ENCODE results near the gene LRRC55.
"Not testable (repeated sequence)": the region's sequence is repeated elsewhere in the genome, so short reads cannot be mapped to it uniquely, and the experiment has no call there.

Gene LRRC55

DNA sequence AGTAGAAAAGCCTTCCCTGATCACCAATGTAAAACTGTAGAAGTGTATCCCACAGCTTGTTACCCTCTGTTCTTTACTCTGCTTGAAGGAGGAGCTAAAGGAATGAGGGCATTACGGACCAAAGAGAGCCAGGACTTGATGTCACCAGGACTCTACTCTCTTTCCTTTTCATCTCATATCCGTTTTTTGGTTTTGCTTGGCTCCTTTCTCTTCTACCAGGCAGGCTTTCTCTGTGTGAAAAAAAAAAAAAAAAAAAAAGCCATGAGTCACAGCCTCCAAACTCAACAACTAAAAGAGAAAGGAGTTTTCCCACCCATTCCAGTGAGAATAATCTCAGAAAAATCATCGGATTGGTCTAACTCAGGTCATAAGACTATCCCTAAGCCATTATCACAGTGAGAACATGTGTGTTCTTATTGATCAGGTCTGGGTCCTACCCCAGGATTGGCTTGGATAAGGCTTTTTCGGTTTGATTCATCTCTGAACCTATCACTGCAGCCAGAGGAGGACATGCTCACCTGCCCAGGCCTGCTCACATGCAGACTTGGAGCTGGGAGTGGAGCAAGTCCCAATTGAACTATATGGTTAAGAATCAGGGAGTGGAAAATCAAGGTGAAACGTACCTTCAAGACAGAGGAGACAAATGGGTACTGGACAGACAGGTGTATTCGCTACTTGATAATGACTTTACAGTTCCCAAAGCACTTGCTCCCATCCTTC, 19.4 kb upstream of the LRRC55 start:
- FAIRE-seq, result no peak

GRCh38 chr11:57163160-57163868, 18.4 kb upstream of the LRRC55 start:
- no peak for FAIRE-seq

GRCh38 chr11:57164317-57164716, 17.4 kb upstream of the LRRC55 start:
- no peak for FAIRE-seq

- no peak for FAIRE-seq
Measured at GRCh38 chr11:57167125-57167846, 14.5 kb upstream of the LRRC55 start.

GRCh38 chr11:57169732-57170313, 11.9 kb upstream of the LRRC55 start:
- not testable (repeated sequence) for FAIRE-seq

- FAIRE-seq, result no peak
Measured at GRCh38 chr11:57172031-57172430, 9.7 kb upstream of the LRRC55 start.

DNA sequence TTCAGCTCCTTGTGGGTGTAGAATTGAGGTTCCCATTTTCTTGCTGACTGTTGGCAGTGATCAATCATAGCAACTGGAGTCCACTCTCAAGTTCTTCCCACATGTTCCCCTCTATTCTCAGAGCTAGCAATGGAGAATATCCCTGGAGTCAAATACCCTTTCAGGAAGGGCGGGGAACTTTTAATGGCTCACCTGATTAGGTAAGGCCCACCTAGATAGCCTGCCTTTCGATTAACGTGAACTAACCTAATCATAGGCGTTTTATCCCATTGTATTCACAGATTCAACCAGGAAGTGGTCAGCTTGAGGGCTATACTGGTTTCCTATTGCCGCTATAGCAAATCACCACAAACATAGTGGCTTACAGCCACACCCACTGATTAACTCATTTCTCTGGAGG, 7.1 kb upstream of the LRRC55 start:
- FAIRE-seq, result no peak

DNA sequence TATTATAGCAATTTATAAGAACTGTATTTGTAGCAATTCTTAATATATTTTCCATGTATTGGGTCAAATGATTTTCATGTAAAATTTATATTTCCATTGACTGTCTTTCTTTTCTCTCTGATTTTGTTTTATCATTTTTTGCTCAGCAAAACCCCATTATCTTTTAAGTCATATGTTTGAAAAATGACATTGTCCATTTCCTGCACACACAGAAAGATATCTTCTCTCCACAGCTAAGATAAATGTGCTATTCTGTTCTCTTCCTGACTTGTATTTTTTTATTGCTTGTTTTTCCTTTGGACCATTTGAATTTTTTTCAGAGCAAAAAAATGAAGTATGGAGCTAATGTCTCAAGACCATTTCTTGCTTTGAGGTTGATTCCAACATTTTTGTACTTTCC, 6.3 kb upstream of the LRRC55 start:
- FAIRE-seq, result no peak

DNA sequence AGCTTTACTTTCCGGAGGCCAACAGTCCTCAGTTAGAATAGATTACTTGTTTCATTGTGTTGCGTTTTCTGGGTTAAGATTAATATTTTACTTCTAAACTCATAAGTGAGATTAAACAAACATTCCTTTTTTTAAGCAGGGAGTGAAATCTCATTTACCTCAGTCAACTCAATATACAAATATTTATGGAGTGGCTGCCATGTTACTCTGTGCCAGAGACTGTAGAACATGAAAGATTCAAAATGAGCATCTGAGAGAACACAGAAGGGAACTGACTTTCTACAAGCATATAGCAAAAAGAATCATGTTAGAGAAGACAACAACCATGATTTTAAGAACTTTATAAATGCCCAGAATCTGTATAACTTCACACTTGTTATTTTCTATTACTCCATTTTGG, 3.4 kb upstream of the LRRC55 start:
- FAIRE-seq, result no peak

GRCh38 chr11:57179681-57180080, 2.1 kb upstream of the LRRC55 start:
- no peak for FAIRE-seq

DNA sequence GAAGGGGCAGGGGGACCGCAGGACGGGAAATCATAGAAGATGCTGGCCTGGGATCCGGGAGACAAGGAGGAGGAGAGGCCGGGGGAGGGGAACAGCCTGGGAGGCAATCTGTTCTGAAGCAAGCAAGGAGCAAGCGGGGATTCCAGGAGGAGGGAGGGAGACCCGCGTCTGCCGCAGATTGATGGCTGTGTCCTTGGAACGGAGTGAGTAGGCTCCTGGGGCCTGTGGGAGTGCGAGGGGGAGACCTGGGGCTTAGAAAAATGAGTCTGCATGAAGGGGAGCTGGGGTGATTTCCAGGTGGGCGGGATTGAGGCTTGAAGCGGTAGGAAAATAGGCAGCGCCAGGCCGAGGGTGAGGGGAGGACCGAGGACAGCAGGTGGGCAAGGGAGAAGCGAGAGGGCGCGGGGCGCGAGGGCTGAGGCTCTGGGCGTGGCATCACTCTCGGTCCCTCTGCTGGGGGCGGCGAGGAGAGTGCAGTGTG, 1.6 kb upstream of the LRRC55 start:
- FAIRE-seq, result no peak

- no peak for FAIRE-seq
Measured at GRCh38 chr11:57180964-57181363, 789 bp upstream of the LRRC55 start.

GRCh38 chr11:57182896-57183295, 1.1 kb downstream of the LRRC55 start:
- no peak for FAIRE-seq

DNA sequence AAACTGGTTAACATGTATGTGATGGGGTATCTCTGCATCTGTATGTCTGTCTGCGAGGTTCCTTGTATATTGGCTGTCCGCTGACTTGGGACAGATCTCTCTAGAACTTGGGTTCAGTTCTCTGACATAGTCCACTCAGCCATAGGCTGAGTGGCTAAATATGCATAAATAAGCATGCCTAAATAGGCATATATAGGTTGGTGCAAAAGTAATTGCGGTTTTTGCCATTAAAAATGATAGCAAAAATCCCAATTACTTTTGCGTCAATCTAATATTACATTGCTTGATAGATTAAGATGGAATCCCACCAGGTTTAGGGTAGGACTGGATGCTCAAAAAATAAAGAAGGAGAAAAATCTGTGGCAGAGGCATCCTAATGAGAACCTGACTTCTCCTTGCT, 8.8 kb downstream of the LRRC55 start:
- no peak for FAIRE-seq

DNA sequence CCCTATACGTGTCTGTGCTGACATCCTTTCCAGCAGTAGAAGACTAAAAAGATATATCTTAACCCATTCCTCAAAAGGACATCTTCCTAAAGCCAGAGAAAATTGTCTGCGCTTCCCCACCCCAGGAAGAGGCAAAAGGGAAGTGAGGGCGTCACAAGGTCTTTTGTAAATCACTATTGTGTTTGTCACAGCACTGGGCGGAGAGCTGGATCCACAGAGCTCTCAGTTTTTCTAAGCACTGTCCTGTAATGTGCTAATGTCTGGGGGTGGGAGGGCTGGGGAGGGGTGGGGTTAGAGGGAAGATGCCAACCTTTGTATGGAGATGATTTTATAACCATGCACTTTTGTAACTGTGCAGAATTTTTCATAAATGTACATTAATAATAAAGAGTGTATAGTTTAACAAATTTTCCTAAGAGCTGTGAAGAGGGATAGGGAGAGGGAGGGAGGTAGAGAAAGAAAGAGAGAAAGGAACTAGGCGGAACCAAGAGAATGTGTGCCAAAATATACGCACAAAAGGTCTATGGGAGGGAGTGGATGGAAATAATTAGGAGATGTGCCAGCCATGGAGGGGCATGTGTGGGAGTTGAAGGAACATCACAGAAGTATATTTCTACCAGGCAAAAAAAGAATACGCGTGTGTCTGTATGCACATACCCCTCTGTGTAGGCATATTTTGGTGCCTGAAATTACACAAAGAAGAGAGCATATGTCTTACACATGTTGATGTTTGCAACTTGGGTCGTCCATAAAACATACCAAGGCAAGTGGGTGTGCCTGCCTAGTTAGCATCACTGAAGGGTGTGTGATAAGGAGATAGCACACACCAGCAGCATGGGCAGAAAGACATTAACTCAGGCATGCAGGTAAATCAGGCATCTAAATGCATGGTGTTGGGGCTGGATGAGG, 9.8 kb downstream of the LRRC55 start:
- no peak for FAIRE-seq

DNA sequence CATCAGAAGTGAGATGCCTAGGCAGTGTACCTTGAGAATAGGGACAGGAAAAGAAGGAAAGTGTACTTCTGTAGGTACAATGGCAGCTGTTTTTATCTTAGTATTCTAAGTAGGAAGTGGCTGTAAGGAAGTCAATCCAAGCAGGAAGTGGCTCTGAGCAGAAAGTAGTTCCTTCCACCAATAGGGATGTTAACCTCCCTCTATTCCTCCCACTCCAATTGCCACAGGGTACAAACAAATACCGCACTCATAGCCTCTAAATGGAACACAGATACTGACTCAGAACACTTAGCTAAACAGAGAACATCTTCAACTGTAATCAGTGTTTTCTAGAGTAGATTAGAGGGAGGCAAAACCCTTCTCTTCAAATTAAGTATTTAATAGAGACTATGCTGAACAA, 10.6 kb downstream of the LRRC55 start:
- FAIRE-seq, result no peak

DNA sequence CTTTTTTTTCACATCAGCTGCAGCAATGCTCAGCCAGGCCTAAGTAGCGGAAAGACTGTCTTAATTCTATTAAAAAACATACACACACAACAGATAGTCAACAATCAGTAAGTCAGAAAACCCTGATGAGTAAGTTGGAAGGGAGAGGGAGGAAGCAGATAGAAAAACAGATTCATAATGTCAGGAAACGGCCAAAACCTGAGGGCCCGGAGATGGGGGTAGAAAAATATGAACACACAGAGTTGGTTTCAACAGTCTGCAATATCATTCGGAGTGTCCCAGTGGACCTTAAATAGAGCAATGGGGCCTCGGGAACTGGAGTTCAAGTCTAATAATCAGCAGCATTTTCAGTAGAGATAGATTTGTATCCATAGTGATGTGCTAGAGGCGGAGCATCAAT, 14.8 kb downstream of the LRRC55 start:
- FAIRE-seq, result no peak

DNA sequence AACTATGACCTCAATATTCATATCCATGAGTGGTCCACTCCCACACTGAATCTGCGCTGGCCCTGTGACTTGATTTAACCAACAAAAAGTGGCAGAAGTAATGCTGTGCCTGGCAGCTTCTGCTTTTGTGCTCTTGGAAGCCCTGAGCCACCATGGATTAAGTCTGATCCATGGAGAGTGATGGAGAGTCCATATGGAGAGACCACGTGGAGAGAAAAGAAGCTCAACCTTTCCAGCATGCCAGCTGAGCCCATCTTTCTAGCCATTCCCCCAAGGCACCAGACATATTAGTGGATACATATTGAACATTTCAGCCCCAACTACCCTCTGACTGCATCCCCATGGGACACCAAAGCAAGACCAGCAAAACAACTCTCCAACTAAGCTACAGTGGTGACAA, 16.0 kb downstream of the LRRC55 start:
- FAIRE-seq, result no peak

GRCh38 chr11:57199330-57199729, 17.6 kb downstream of the LRRC55 start:
- FAIRE-seq, result no peak

DNA sequence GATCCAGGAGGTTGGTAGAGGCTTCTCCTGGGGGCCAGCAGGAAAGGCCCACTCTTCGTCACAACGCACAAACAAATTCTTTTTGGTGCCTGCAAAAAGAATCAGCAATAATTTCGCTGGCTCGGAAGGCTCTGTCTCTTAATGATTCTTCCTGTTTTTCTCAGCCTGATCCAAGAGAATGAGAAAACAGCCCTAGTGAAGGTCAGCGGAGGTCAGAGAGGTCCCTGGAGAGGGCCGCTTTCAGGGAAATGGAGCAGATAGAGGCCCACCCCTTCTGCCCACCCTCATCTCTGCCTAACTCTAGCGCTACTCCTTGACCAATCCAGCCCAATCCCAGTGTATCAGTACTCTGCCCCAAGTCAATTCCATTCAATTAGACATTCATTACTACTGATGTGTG, 19.2 kb downstream of the LRRC55 start:
- no peak for FAIRE-seq

- no peak for FAIRE-seq
Measured at GRCh38 chr11:57202281-57202680, 20.5 kb downstream of the LRRC55 start.

GRCh38 chr11:57203359-57203758, 21.6 kb downstream of the LRRC55 start:
- no peak for FAIRE-seq

Data from A204.1 (cell line).